AG09319 (cell line): ENCODE measurements around the gene VPS36.
"Not testable (repeated sequence)": the region's sequence is repeated elsewhere in the genome, so short reads cannot be mapped to it uniquely, and the experiment has no call there.

Experiments
- DNase-seq: peaks from one replicate; pipeline ENCODE4 v3.0.0-alpha.2; 2010; ENCODE audit warnings: low read depth; ENCODE audit errors: extremely low read depth
- TF ChIP-seq, protein P1 (sequence below): IDR thresholded peaks from 2 replicates; pipeline ENCODE4 v1.5.1; 2011; ENCODE audit warnings: low read depth, mild to moderate bottlenecking, inconsistent platforms, low read length, moderate library complexity

Gene VPS36

DNA sequence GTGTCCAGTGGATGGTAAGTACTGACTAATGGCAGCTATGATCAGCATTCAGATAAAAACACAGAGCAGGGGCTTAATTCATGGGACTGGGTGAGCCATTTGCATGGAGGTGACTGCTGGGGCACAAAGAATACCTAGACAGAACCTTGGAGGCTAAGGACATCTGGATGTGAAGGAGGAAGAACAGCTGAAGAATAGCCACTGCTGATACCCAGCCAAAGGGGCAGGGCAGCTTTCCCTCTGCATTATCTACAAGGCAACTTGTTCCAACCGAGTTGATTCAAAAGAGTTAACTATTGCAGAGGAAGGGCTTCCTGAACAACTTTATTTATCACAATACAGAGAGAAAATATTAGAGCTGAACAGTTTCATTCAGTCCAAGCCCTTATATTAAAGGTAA is 31.4 kb downstream of the VPS36 start:
- DNase-seq = no peak
- TF ChIP-seq, protein P1, sequence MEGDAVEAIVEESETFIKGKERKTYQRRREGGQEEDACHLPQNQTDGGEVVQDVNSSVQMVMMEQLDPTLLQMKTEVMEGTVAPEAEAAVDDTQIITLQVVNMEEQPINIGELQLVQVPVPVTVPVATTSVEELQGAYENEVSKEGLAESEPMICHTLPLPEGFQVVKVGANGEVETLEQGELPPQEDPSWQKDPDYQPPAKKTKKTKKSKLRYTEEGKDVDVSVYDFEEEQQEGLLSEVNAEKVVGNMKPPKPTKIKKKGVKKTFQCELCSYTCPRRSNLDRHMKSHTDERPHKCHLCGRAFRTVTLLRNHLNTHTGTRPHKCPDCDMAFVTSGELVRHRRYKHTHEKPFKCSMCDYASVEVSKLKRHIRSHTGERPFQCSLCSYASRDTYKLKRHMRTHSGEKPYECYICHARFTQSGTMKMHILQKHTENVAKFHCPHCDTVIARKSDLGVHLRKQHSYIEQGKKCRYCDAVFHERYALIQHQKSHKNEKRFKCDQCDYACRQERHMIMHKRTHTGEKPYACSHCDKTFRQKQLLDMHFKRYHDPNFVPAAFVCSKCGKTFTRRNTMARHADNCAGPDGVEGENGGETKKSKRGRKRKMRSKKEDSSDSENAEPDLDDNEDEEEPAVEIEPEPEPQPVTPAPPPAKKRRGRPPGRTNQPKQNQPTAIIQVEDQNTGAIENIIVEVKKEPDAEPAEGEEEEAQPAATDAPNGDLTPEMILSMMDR = no peak

- TF ChIP-seq, protein P1 = no peak
- no peak for DNase-seq
Observed at GRCh38 chr13:52414963-52415362, 35.5 kb downstream of the VPS36 start.

DNA sequence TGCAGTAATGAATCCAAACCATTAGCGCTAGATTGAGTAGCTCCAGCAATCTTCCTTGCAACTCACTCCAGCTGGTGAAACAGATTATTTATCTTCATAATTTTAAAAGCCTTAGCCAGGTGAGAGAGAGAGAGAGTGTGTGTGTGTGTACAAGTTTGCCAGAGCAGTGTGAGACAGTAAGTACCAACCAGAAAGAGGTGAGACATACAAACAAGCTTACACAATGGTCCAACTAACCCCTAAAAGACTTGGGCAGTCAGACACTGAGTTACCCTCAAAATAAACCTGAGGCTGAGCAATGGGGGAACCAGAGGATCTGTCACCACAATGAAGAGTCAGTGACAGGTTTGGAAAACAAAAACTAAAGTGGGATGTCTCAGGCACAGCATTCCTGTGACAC is 36.4 kb downstream of the VPS36 start:
- TF ChIP-seq, protein P1 = no peak
- no peak for DNase-seq

DNA sequence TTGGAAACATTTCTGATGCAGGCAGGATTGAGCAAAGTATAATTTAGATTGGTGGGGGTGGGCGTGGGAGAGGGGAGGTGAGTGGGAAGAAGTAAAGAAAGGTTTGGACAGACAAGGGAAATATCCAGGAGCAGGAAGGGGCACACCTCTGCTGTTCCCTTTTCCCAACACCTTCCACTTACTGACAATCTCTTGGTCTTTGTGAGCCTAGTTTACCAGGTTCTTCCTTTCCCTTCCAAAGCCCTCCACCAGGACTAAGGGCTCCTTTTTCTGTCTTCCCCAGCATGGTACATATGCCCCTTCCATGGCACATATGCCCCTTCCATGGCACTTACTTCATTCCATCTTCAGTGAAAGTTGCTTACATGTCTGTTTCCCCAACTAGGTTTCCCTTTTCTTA is 38.3 kb downstream of the VPS36 start:
- no peak for DNase-seq
- TF ChIP-seq, protein P1 = no peak

DNA sequence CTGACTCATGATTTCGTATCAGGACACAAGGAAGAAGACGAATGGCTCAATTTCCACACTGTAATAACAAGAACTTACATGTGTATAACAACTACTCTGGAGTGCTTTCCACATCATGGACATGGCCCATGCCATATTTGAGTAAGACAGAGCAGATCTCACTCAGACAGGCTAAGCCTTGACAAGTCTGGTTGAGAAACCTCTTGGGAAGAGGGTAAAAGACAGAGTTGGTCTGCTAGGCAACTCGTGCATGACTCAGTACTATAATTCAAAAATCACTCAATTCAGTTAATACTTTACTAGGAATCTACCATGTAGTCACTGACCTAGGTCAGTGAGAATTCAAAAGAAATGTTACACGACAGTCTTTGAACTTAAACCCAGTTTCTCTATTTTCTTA is 38.8 kb downstream of the VPS36 start:
- no peak for DNase-seq
- TF ChIP-seq, protein P1 = no peak

DNA sequence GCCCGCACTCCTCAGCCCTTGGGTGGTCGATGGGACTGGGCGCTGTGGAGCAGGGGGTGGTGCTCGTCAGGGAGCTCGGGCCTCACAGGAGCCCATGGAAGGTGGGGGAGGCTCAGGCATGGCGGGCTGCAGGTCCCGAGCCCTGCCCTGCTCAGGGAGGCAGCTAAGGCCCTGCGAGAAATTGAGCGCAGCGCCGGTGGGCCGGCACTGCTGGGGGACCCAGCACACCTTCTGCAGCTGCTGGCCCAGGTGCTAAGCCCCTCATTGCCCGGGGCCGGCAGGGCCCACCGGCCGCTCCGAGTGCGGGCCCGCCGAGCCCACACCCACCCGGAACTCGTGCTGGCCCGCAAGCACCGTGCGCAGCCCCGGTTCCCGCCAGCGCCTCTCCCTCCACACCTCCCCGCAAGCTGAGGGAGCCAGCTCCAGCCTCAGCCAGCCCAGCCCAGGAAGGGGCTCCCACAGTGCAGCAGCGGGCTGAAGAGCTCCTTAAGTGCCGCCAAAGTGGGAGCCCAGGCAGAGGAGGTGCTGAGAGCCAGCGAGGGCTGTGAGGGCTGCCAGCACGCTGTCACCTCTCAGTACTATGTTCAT is 42.3 kb downstream of the VPS36 start:
- DNase-seq = not testable (repeated sequence)

DNA sequence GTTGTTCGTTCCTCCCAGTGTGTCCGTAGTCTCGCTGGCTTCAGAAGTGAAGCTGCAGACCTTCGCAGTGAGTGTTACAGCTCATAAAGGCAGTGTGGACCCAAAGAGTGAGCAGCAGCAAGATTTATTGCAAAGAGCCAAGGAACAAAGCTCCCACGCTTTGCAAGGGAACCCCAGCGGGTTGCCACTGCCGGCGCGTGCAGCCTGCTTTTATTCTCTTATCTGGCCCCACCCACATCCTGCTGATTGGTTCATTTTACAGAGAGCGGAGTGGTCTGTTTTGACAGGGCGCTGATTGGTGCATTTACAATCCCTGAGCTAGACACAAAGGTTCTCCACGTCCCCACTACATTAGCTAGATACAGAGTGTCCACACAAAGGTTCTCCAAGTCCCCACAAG is 43.0 kb downstream of the VPS36 start:
- not testable (repeated sequence) for DNase-seq

- TF ChIP-seq, protein P1 = no peak
- no peak for DNase-seq
Observed at GRCh38 chr13:52406629-52407028, 43.8 kb downstream of the VPS36 start.
